ENCODE results near the gene IGSF9B. TPM values are rescaled to one million over a fixed set of nuclear protein-coding genes. Genes with fewer than 3 reads are reported as not detected.
A peak's percentile ranks its signal among the peaks of the same experiment; 100 is the strongest.

Gene IGSF9B
- total and polyA plus RNA-seq, 2 donors from 2014 or later: 0.86 to 10.4 TPM

DNA sequence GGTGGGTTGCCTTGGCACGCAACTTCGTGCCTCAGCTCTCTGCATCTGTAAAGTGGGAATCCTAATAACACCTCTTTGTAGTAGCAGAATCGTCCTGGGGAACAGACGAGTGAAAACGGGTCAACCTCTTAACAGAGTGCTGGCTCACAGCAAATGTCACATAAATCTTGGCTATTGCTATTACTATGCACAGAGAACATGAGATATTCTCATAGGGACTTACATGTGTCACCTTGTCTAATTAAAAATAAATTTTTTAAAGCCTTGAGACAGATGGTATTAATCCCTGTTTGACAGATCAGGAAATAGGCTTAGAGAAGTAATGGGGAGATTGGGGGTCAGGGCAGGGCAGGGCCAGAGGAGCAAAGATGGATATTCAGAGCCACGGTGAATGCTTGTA lies 44.3 kb upstream of the IGSF9B start:
- no peaks in the 10 kb centered on the region for H3K36me3 ChIP-seq (ENCODE audit: control insufficient read depth in 2 of 3, insufficient read depth in 3 of 3, low read length in 3 of 3)
- no peak overlapping the region for H3K9ac ChIP-seq (ENCODE audit: low read length in 3 of 3)
- H3K4me1 ChIP-seq (ENCODE audit: control insufficient read depth in 2 of 3, insufficient read depth in 2 of 3, low read depth in 1 of 3, low read length in 3 of 3): peaks cover 0 to 2% (median 0%) of the 10 kb centered on the region in 3 donors
- no peaks in the 10 kb centered on the region for H3K9me3 ChIP-seq (ENCODE audit: control insufficient read depth in 2 of 3, insufficient read depth in 1 of 3, low read length in 3 of 3)
- intact Hi-C loops (cut with DNase I): no loop called here
- TF ChIP-seq, protein P1, sequence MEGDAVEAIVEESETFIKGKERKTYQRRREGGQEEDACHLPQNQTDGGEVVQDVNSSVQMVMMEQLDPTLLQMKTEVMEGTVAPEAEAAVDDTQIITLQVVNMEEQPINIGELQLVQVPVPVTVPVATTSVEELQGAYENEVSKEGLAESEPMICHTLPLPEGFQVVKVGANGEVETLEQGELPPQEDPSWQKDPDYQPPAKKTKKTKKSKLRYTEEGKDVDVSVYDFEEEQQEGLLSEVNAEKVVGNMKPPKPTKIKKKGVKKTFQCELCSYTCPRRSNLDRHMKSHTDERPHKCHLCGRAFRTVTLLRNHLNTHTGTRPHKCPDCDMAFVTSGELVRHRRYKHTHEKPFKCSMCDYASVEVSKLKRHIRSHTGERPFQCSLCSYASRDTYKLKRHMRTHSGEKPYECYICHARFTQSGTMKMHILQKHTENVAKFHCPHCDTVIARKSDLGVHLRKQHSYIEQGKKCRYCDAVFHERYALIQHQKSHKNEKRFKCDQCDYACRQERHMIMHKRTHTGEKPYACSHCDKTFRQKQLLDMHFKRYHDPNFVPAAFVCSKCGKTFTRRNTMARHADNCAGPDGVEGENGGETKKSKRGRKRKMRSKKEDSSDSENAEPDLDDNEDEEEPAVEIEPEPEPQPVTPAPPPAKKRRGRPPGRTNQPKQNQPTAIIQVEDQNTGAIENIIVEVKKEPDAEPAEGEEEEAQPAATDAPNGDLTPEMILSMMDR (IDR thresholded peaks at IDR 0.05; ENCODE audit: borderline replicate concordance, extremely low read depth, insufficient read depth): no peak
- no peak overlapping the region for H3K4me3 ChIP-seq (ENCODE audit: low read length in 3 of 3)
- H3K27me3 ChIP-seq (ENCODE audit: control insufficient read depth, insufficient read depth, low read length): no peaks in the 10 kb centered on the region
- H3K27ac ChIP-seq (ENCODE audit: low read depth in 2 of 2, low read length in 2 of 2): no peak overlapping the region
- DNase-seq (peak in 1 of 5 donors; percentile 25), FAIRE-seq (no peak)

DNA sequence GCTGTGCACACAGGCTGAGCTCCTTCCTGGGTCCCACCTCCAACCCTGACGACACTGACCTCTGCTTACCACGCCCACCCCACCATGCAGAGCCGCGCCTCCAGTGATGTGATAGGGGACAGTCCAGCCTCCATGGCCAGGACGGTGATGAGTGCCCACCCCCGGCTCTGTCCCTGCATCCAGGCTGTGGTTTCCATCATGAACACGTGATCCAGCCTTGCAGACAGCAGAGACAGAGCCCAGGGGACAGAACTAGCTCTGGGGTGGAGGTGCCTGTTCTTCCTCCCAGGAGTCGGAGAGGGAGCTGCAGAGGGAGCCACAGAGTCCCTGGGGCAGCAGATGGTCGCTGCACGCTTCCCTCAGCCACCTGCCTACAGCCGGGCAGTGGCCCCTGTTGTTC lies 42.6 kb upstream of the IGSF9B start:
- H3K4me3 ChIP-seq (ENCODE audit: low read length in 3 of 3): no peak overlapping the region
- DNase-seq (no peak), FAIRE-seq (no peak)
- H3K9ac ChIP-seq (ENCODE audit: low read length in 3 of 3): no peak overlapping the region
- H3K27me3 ChIP-seq (ENCODE audit: control insufficient read depth, insufficient read depth, low read length): no peaks in the 10 kb centered on the region
- peaks cover 0 to 2% (median 0%) of the 10 kb centered on the region in 3 donors for H3K4me1 ChIP-seq (ENCODE audit: control insufficient read depth in 2 of 3, insufficient read depth in 2 of 3, low read depth in 1 of 3, low read length in 3 of 3)
- no peak overlapping the region for H3K27ac ChIP-seq (ENCODE audit: low read depth in 2 of 2, low read length in 2 of 2)
- TF ChIP-seq, protein P1 (IDR thresholded peaks at IDR 0.05; ENCODE audit: borderline replicate concordance, extremely low read depth, insufficient read depth): no peak
- no peaks in the 10 kb centered on the region for H3K9me3 ChIP-seq (ENCODE audit: control insufficient read depth in 2 of 3, insufficient read depth in 1 of 3, low read length in 3 of 3)
- intact Hi-C loops (cut with DNase I): no loop called here
- no peaks in the 10 kb centered on the region for H3K36me3 ChIP-seq (ENCODE audit: control insufficient read depth in 2 of 3, insufficient read depth in 3 of 3, low read length in 3 of 3)

DNA sequence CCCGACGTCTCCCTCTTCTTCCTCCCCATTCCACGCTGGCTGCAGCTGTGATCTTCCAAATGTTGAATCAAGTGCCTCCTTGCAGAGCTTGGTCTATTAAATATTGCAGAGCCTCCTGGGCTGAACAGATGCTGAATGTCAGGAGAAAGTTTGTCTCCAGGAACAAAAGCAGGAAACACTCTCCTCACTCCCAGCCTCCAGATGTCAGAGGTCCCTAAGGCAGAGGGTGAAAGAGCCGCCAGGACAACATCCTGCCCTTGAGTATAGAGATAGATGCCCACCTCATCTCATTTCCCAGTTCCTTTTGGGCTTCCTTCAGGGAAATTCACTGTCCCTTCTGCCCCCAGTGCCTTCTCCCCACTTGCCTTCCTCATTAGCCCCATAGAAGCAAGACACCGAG lies 40.8 kb upstream of the IGSF9B start:
- no peak for FAIRE-seq
- TF ChIP-seq, protein P1 (IDR thresholded peaks at IDR 0.05; ENCODE audit: borderline replicate concordance, extremely low read depth, insufficient read depth): no peak
- intact Hi-C loops (cut with DNase I): no loop called here
- DNase-seq: peak in 1 of 5 donors; percentile 66
- Histone ChIP-seq H3K4me3 (ENCODE audit: low read length in 3 of 3) (no peak overlapping the region), H3K9me3 (ENCODE audit: control insufficient read depth in 2 of 3, insufficient read depth in 1 of 3, low read length in 3 of 3) (no peaks in the 10 kb centered on the region), H3K27ac (ENCODE audit: low read depth in 2 of 2, low read length in 2 of 2) (no peak overlapping the region), H3K9ac (ENCODE audit: low read length in 3 of 3) (no peak overlapping the region), H3K4me1 (ENCODE audit: control insufficient read depth in 2 of 3, insufficient read depth in 2 of 3, low read depth in 1 of 3, low read length in 3 of 3) (peaks cover 0 to 2% (median 0%) of the 10 kb centered on the region in 3 donors), H3K27me3 (ENCODE audit: control insufficient read depth, insufficient read depth, low read length) (no peaks in the 10 kb centered on the region), H3K36me3 (ENCODE audit: control insufficient read depth in 2 of 3, insufficient read depth in 3 of 3, low read length in 3 of 3) (no peaks in the 10 kb centered on the region)

DNA sequence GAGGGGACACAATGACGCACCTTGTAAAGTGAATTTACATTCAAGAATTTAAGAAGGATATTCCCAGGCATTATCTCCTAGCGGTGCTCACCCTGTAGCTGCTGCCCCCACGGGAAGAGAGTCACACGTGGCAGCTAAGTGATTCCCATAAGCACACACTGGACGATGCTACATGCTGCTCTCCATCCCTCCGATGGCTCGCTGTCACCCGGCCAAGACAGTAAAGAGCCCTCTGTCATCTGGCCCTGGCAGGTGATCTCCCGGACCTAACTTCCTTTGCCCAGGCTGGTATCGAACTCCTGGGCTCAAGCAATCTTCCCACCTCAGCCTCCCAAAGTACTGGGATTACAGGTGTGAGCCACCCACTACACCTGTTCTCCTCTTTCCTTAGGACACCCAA lies 39.9 kb upstream of the IGSF9B start:
- DNase-seq (no peak), FAIRE-seq (no peak)
- no peak overlapping the region for H3K9ac ChIP-seq (ENCODE audit: low read length in 3 of 3)
- H3K27ac ChIP-seq (ENCODE audit: low read depth in 2 of 2, low read length in 2 of 2): no peak overlapping the region
- no peak overlapping the region for H3K4me3 ChIP-seq (ENCODE audit: low read length in 3 of 3)
- no peaks in the 10 kb centered on the region for H3K9me3 ChIP-seq (ENCODE audit: control insufficient read depth in 2 of 3, insufficient read depth in 1 of 3, low read length in 3 of 3)
- no peaks in the 10 kb centered on the region for H3K36me3 ChIP-seq (ENCODE audit: control insufficient read depth in 2 of 3, insufficient read depth in 3 of 3, low read length in 3 of 3)
- no peaks in the 10 kb centered on the region for H3K27me3 ChIP-seq (ENCODE audit: control insufficient read depth, insufficient read depth, low read length)
- peaks cover 0 to 2% (median 0%) of the 10 kb centered on the region in 3 donors for H3K4me1 ChIP-seq (ENCODE audit: control insufficient read depth in 2 of 3, insufficient read depth in 2 of 3, low read depth in 1 of 3, low read length in 3 of 3)
- TF ChIP-seq, protein P1 (IDR thresholded peaks at IDR 0.05; ENCODE audit: borderline replicate concordance, extremely low read depth, insufficient read depth): no peak
- intact Hi-C loops (cut with DNase I): no loop called here

Measured in kidney (tissue), 14 donors.